ENCODE results near the gene RASGRF1.

The RASGRF1 gene

GRCh38 chr15:79122391-79122790, 31.8 kb upstream of the RASGRF1 start:
- H3K4me3 ChIP-seq (ENCODE audit: low read depth, low read length) = no peak overlapping the region
- TF ChIP-seq CTCF (IDR thresholded peaks at IDR 0.05) = no peak
- H3K4me2 ChIP-seq (ENCODE audit: low read length) = no peak overlapping the region
- no peaks in the 10 kb centered on the region for H3K79me2 ChIP-seq
- H3K9ac ChIP-seq = no peak overlapping the region
- H3K27ac ChIP-seq = no peak overlapping the region
- no peaks in the 10 kb centered on the region for H3K27me3 ChIP-seq (ENCODE audit: control insufficient read depth, insufficient read depth, low read length)
- H3K9me3 ChIP-seq (ENCODE audit: control insufficient read depth, low read length) = no peaks in the 10 kb centered on the region
- no peaks in the 10 kb centered on the region for H3K4me1 ChIP-seq
- no peak overlapping the region for H2AFZ ChIP-seq
- H3K36me3 ChIP-seq (ENCODE audit: control insufficient read depth, insufficient read depth, low read length) = no peaks in the 10 kb centered on the region

- no peaks in the 10 kb centered on the region for H3K27me3 ChIP-seq (ENCODE audit: control insufficient read depth, insufficient read depth, low read length)
- H3K4me3 ChIP-seq (ENCODE audit: low read depth, low read length) = no peak overlapping the region
- no peaks in the 10 kb centered on the region for H3K79me2 ChIP-seq
- no peak overlapping the region for H3K9ac ChIP-seq
- H2AFZ ChIP-seq = no peak overlapping the region
- no peaks in the 10 kb centered on the region for H3K9me3 ChIP-seq (ENCODE audit: control insufficient read depth, low read length)
- H3K4me2 ChIP-seq (ENCODE audit: low read length) = no peak overlapping the region
- no peaks in the 10 kb centered on the region for H3K4me1 ChIP-seq
- no peak overlapping the region for H3K27ac ChIP-seq
- no peak for TF ChIP-seq CTCF (IDR thresholded peaks at IDR 0.05)
- no peaks in the 10 kb centered on the region for H3K36me3 ChIP-seq (ENCODE audit: control insufficient read depth, insufficient read depth, low read length)
These were observed 31.0 kb upstream of the RASGRF1 start for GRCh38 chr15:79121571-79121970.

- Histone ChIP-seq H3K4me3 (ENCODE audit: low read depth, low read length) (no peak overlapping the region), H3K4me1 (no peaks in the 10 kb centered on the region), H3K27me3 (ENCODE audit: control insufficient read depth, insufficient read depth, low read length) (no peaks in the 10 kb centered on the region), H3K9me3 (ENCODE audit: control insufficient read depth, low read length) (no peaks in the 10 kb centered on the region), H3K27ac (no peak overlapping the region), H3K4me2 (ENCODE audit: low read length) (no peak overlapping the region), H3K79me2 (no peaks in the 10 kb centered on the region), H3K9ac (no peak overlapping the region), H3K36me3 (ENCODE audit: control insufficient read depth, insufficient read depth, low read length) (no peaks in the 10 kb centered on the region), H2AFZ (no peak overlapping the region)
- TF ChIP-seq CTCF (IDR thresholded peaks at IDR 0.05) = no peak
These were observed 27.0 kb upstream of the RASGRF1 start for GRCh38 chr15:79117442-79118204.

- no peak overlapping the region for H3K9ac ChIP-seq
- no peaks in the 10 kb centered on the region for H3K36me3 ChIP-seq (ENCODE audit: control insufficient read depth, insufficient read depth, low read length)
- no peaks in the 10 kb centered on the region for H3K79me2 ChIP-seq
- H3K27me3 ChIP-seq (ENCODE audit: control insufficient read depth, insufficient read depth, low read length) = no peaks in the 10 kb centered on the region
- H3K4me3 ChIP-seq (ENCODE audit: low read depth, low read length) = no peak overlapping the region
- H2AFZ ChIP-seq = no peak overlapping the region
- no peak overlapping the region for H3K4me2 ChIP-seq (ENCODE audit: low read length)
- H3K9me3 ChIP-seq (ENCODE audit: control insufficient read depth, low read length) = no peaks in the 10 kb centered on the region
- TF ChIP-seq CTCF (IDR thresholded peaks at IDR 0.05) = no peak
- no peak overlapping the region for H3K27ac ChIP-seq
- no peaks in the 10 kb centered on the region for H3K4me1 ChIP-seq
These were observed 26.2 kb upstream of the RASGRF1 start for GRCh38 chr15:79116771-79117170.
